Sigmoid colon (tissue), 7 donors: ENCODE data around the gene ANO3. TPM values are rescaled to one million over a fixed set of nuclear protein-coding genes. Genes with fewer than 3 reads are reported as not detected.

ENCODE experiments used
- DNase-seq: peaks from one replicate; pipeline ENCODE4 v3.0.0-alpha.2; 2019
- H3K27ac ChIP-seq, 4 donors: fragments of 200-600 bp; sonication (generic); one replicate each; pipeline ENCODE4 v1.5.1; 2016 to 2019; ENCODE audit warnings: mild to moderate bottlenecking in 1 of 4
- H3K27me3 ChIP-seq, 3 donors: fragments of 200-600 bp; sonication (generic); one replicate each; pipeline ENCODE4 v1.5.1; 2019; ENCODE audit warnings: mild to moderate bottlenecking in 1 of 3
- H3K36me3 ChIP-seq, 4 donors: fragments of 200-600 bp; sonication (generic); one replicate each; pipeline ENCODE4 v1.5.1; 2016 to 2019
- H3K4me1 ChIP-seq, 4 donors: fragments of 200-600 bp; sonication (generic); one replicate each; pipeline ENCODE4 v1.5.1; 2017 to 2019
- H3K4me3 ChIP-seq, 4 donors: fragments of 200-600 bp; sonication (generic); one replicate each; pipeline ENCODE4 v1.5.1; 2017 to 2019; ENCODE audit warnings: mild to moderate bottlenecking in 2 of 4, moderate library complexity in 1 of 4
- H3K9me3 ChIP-seq, 4 donors: fragments of 200-600 bp in 3 of 4; sonication (generic) in 3 of 4; one replicate each; pipeline versions ENCODE4 v1.5.1 to v1.6.1; 2013 to 2019
- CTCF ChIP-seq, 4 experiments: fragments of 450-650 bp in 3 of 4; fragments of 200-600 bp in 1 of 4; IDR thresholded peaks; one replicate each; pipeline ENCODE4 v1.5.1; 2016 to 2019; ENCODE audit warnings: antibody characterized with exemption in 4 of 4, mild to moderate bottlenecking in 3 of 4, moderate library complexity in 2 of 4
- EP300 ChIP-seq, 4 donors: sonication (generic); formaldehyde crosslinking; IDR thresholded peaks; one replicate each; pipeline ENCODE4 v1.6.1; 2017; ENCODE audit warnings: antibody characterized with exemption in 4 of 4
- POLR2A ChIP-seq, 2 donors: fragments of 450-650 bp; IDR thresholded peaks; one replicate each; pipeline ENCODE4 v1.6.1; 2016; ENCODE audit warnings: antibody characterized with exemption in 2 of 2, mild to moderate bottlenecking in 2 of 2, moderate library complexity in 2 of 2
- POLR2AphosphoS5 ChIP-seq, 4 donors: sonication (generic); formaldehyde crosslinking; IDR thresholded peaks; one replicate each; pipeline ENCODE4 v1.6.1; 2017; ENCODE audit warnings: antibody characterized with exemption in 4 of 4
- WGBS, 2 donors: extraction: QIAGEN DNeasy Blood & Tissue Kit; methylation state at CpG; one replicate each; pipeline ENCODE4 v1.1.7; 2013; 5-methylcytosine and 5-hydroxymethylcytosine counted together
- intact Hi-C: fragments of 100-400 bp; cut with DNase I; formaldehyde crosslinking; loops from one replicate; pipeline ENCODE4 v1.15.1; 2023
- polyA plus RNA-seq, 3 donors: library from polyadenylated mRNA; stranded (reverse); fragments of 200-250 nt; gene quantifications; one replicate each; pipeline ENCODE4 v1.2.3, GENCODE V29; 2013
- total RNA-seq, 4 donors: library from RNA; depleted of rRNA; stranded (reverse); fragments of >200 nt; gene quantifications; one replicate each; pipeline ENCODE4 v1.1.0, GENCODE V29; 2016
- donor health status: healthy with polysubstance abuse.
- donor health status: Bipolar disorder and iron deficiency.
- donor health status: healthy.

Gene ANO3
- total and polyA plus RNA-seq, 7 donors, result 0.04 to 0.71 (median 0.33) TPM; not detected in 2

GRCh38 chr11:26442131-26442530 lies 110.2 kb downstream of the ANO3 start:
- H3K9me3 ChIP-seq, result no peaks in the 10 kb centered on the region
- no peaks in the 10 kb centered on the region for H3K4me1 ChIP-seq
- no peak for TF ChIP-seq POLR2A (IDR thresholded peaks at IDR 0.05)
- no peak overlapping the region for H3K27ac ChIP-seq
- H3K4me3 ChIP-seq, result no peak overlapping the region
- no peaks in the 10 kb centered on the region for H3K27me3 ChIP-seq
- 43 to 69% methylated on average over 2 of the region's 2 CpGs for WGBS, 2 donors
- H3K36me3 ChIP-seq, result no peaks in the 10 kb centered on the region
- intact Hi-C loops, result no loop called here
- no peak for DNase-seq

GRCh38 chr11:26443617-26444016 lies 111.7 kb downstream of the ANO3 start:
- no peak for DNase-seq
- Histone ChIP-seq H3K9me3 (no peaks in the 10 kb centered on the region), H3K4me3 (no peak overlapping the region), H3K27ac (no peak overlapping the region), H3K27me3 (no peaks in the 10 kb centered on the region), H3K4me1 (no peaks in the 10 kb centered on the region), H3K36me3 (no peaks in the 10 kb centered on the region)
- intact Hi-C loops, result no loop called here
- no peak for TF ChIP-seq EP300 (IDR thresholded peaks at IDR 0.05)
- whole genome bisulfite sequencing, 2 donors, result 52 to 57% methylated on average over 3 of the region's 3 CpGs

GRCh38 chr11:26457636-26458035 lies 125.7 kb downstream of the ANO3 start:
- DNase-seq, result no peak
- no peak for TF ChIP-seq EP300 (IDR thresholded peaks at IDR 0.05)
- no peak for TF ChIP-seq POLR2A (IDR thresholded peaks at IDR 0.05)
- no peak for TF ChIP-seq POLR2AphosphoS5 (IDR thresholded peaks at IDR 0.05)
- no peak for TF ChIP-seq CTCF (IDR thresholded peaks at IDR 0.05)
- Histone ChIP-seq H3K4me1 (no peaks in the 10 kb centered on the region), H3K36me3 (no peaks in the 10 kb centered on the region), H3K27ac (no peak overlapping the region), H3K27me3 (no peaks in the 10 kb centered on the region), H3K4me3 (no peak overlapping the region), H3K9me3 (no peaks in the 10 kb centered on the region)
- intact Hi-C loops, result no loop called here
- WGBS, 2 donors, result 79 to 86% methylated on average over 1 of the region's 1 CpG

- H3K4me1 ChIP-seq, result no peaks in the 10 kb centered on the region
- TF ChIP-seq POLR2AphosphoS5 (IDR thresholded peaks at IDR 0.05) (no peak), EP300 (IDR thresholded peaks at IDR 0.05) (no peak), POLR2A (IDR thresholded peaks at IDR 0.05) (no peak), CTCF (IDR thresholded peaks at IDR 0.05) (no peak)
These were observed 133.3 kb downstream of the ANO3 start for GRCh38 chr11:26465274-26465673.

GRCh38 chr11:26467506-26467905 lies 135.6 kb downstream of the ANO3 start:
- 40 to 75% methylated on average over 1 of the region's 1 CpG for WGBS, 2 donors
- intact Hi-C loops, result no loop called here
- TF ChIP-seq POLR2AphosphoS5 (IDR thresholded peaks at IDR 0.05), result no peak
- TF ChIP-seq POLR2A (IDR thresholded peaks at IDR 0.05), result no peak
- TF ChIP-seq CTCF (IDR thresholded peaks at IDR 0.05), result no peak
- no peak for TF ChIP-seq EP300 (IDR thresholded peaks at IDR 0.05)

More at GRCh38 chr11:26465274-26465673, 133.3 kb downstream of the ANO3 start:
- intact Hi-C loops, result no loop called here
- Histone ChIP-seq H3K4me3 (no peak overlapping the region), H3K27ac (no peak overlapping the region), H3K36me3 (no peaks in the 10 kb centered on the region), H3K27me3 (no peaks in the 10 kb centered on the region), H3K9me3 (no peaks in the 10 kb centered on the region)
- DNase-seq, result no peak

GRCh38 chr11:26470992-26471391 lies 139.1 kb downstream of the ANO3 start:
- no peaks in the 10 kb centered on the region for H3K36me3 ChIP-seq
- no peak for DNase-seq
- H3K9me3 ChIP-seq, result no peaks in the 10 kb centered on the region
- no peak overlapping the region for H3K27ac ChIP-seq
- intact Hi-C loops, result no loop called here
- H3K27me3 ChIP-seq, result no peaks in the 10 kb centered on the region
- no peak overlapping the region for H3K4me3 ChIP-seq
- H3K4me1 ChIP-seq, result no peaks in the 10 kb centered on the region
- WGBS, 2 donors, result 16 to 36% methylated on average over 2 of the region's 2 CpGs
- TF ChIP-seq POLR2A (IDR thresholded peaks at IDR 0.05), result no peak
- no peak for TF ChIP-seq POLR2AphosphoS5 (IDR thresholded peaks at IDR 0.05)
- no peak for TF ChIP-seq EP300 (IDR thresholded peaks at IDR 0.05)
- TF ChIP-seq CTCF (IDR thresholded peaks at IDR 0.05), result no peak

More at GRCh38 chr11:26467506-26467905, 135.6 kb downstream of the ANO3 start:
- H3K9me3 ChIP-seq, result no peaks in the 10 kb centered on the region
- H3K4me1 ChIP-seq, result no peaks in the 10 kb centered on the region
- H3K27me3 ChIP-seq, result no peaks in the 10 kb centered on the region
- DNase-seq, result no peak
- H3K4me3 ChIP-seq, result no peak overlapping the region
- no peaks in the 10 kb centered on the region for H3K36me3 ChIP-seq
- H3K27ac ChIP-seq, result no peak overlapping the region
